Uterus (tissue), 4 donors: Measurements from ENCODE around the gene MRGPRG. TPM values are rescaled to one million over a fixed set of nuclear protein-coding genes. Genes with fewer than 3 reads are reported as not detected.

Source experiments
- DNase-seq, 2 donors: peaks; one replicate each; pipeline ENCODE4 v3.0.0-alpha.2; 2019 to 2020
- H3K27ac ChIP-seq, 2 donors: fragments of 200-600 bp; sonication (generic); 1 replicate in 1 of 2; 2 replicates in 1 of 2; pipeline ENCODE4 v1.5.1; 2016 to 2018
- H3K27me3 ChIP-seq, 2 donors: fragments of 200-600 bp; sonication (generic); one replicate each; pipeline ENCODE4 v1.5.1; 2018 to 2019; ENCODE audit warnings: control low read depth in 1 of 2
- H3K36me3 ChIP-seq, 2 donors: fragments of 200-600 bp; sonication (generic); one replicate each; pipeline ENCODE4 v1.5.1; 2019; ENCODE audit warnings: control low read depth in 1 of 2
- H3K4me1 ChIP-seq, 2 donors: fragments of 200-600 bp; sonication (generic); one replicate each; pipeline ENCODE4 v1.5.1; 2018 to 2019; ENCODE audit warnings: control low read depth in 1 of 2
- H3K4me3 ChIP-seq, 2 donors: fragments of 200-600 bp; sonication (generic); 1 replicate in 1 of 2; 2 replicates in 1 of 2; pipeline ENCODE4 v1.5.1; 2018 to 2019; ENCODE audit warnings: mild to moderate bottlenecking in 1 of 2
- H3K9me3 ChIP-seq, 2 donors: fragments of 200-600 bp; sonication (generic); one replicate each; pipeline ENCODE4 v1.5.1; 2019; ENCODE audit warnings: control low read depth in 1 of 2
- CTCF ChIP-seq, 4 experiments: fragments of 200-600 bp in 2 of 4; fragments of 450-650 bp in 2 of 4; sonication (generic) in 2 of 4; IDR thresholded peaks; one replicate each; pipeline ENCODE4 v1.5.1; 2016 to 2019; ENCODE audit warnings: antibody characterized with exemption in 4 of 4, mild to moderate bottlenecking in 2 of 4, moderate library complexity in 1 of 4
- POLR2A ChIP-seq, 2 donors: fragments of 450-650 bp; IDR thresholded peaks; one replicate each; pipeline ENCODE4 v1.6.1; 2016; ENCODE audit warnings: antibody characterized with exemption in 2 of 2, mild to moderate bottlenecking in 1 of 2, moderate library complexity in 1 of 2
- intact Hi-C: fragments of 100-400 bp; cut with DNase I; formaldehyde crosslinking; loops from one replicate; pipeline ENCODE4 v1.15.1; 2023; ENCODE audit warnings: low total_unique reads
- total RNA-seq, 4 donors: library from RNA; depleted of rRNA in 3 of 4; stranded (reverse); fragments of >200 nt in 3 of 4; gene quantifications; one replicate each; pipeline versions ENCODE4 v1.1.0 to v1.2.4, GENCODE V29; 2014 to 2023
- donor health status: DM: yes; HTN: yes; CAD: no.

The MRGPRG gene
- total RNA-seq, 4 donors from 2014 or later: not detected

GRCh38 chr11:3180869-3181268, 37.7 kb downstream of the MRGPRG start:
- intact Hi-C loops: no loop called here
- H3K36me3 ChIP-seq: no peaks in the 10 kb centered on the region
- DNase-seq: no peak
- no peak overlapping the region for H3K27ac ChIP-seq
- H3K9me3 ChIP-seq: no peaks in the 10 kb centered on the region
- H3K4me1 ChIP-seq: no peaks in the 10 kb centered on the region
- H3K4me3 ChIP-seq: no peak overlapping the region
- H3K27me3 ChIP-seq: no peaks in the 10 kb centered on the region
- TF ChIP-seq CTCF (IDR thresholded peaks at IDR 0.05) (no peak), POLR2A (IDR thresholded peaks at IDR 0.05) (no peak)

DNA sequence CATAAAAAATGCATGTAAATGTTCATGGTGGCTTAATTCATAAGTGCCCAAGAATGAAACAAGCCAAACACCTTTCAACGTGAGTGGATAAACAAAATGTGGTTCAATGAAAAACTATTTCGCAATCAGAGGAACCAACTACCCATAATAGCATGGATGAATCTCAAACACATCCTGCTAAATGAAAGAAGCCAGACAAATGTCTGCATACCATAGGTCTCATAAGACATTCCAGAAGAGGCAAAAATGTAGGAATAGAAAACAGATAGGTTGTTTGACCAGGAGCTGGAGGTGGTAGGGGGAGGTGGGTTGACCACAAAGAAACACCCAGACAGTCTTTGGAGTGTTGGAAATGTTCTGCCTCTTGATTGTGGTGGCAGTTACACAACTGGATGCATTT, 40.3 kb downstream of the MRGPRG start:
- no peak overlapping the region for H3K4me3 ChIP-seq
- no peaks in the 10 kb centered on the region for H3K9me3 ChIP-seq
- H3K4me1 ChIP-seq: no peaks in the 10 kb centered on the region
- no peak for DNase-seq
- no peak overlapping the region for H3K27ac ChIP-seq
- intact Hi-C loops: no loop called here
- H3K27me3 ChIP-seq: no peaks in the 10 kb centered on the region
- H3K36me3 ChIP-seq: no peaks in the 10 kb centered on the region
- TF ChIP-seq CTCF (IDR thresholded peaks at IDR 0.05): no peak
- no peak for TF ChIP-seq POLR2A (IDR thresholded peaks at IDR 0.05)

GRCh38 chr11:3177931-3178330, 40.7 kb downstream of the MRGPRG start:
- Histone ChIP-seq H3K27ac (no peak overlapping the region), H3K9me3 (no peaks in the 10 kb centered on the region), H3K4me3 (no peak overlapping the region), H3K27me3 (no peaks in the 10 kb centered on the region), H3K36me3 (no peaks in the 10 kb centered on the region), H3K4me1 (no peaks in the 10 kb centered on the region)
- TF ChIP-seq POLR2A (IDR thresholded peaks at IDR 0.05) (no peak), CTCF (IDR thresholded peaks at IDR 0.05) (no peak)
- no peak for DNase-seq
- intact Hi-C loops: no loop called here

GRCh38 chr11:3176487-3176886, 42.1 kb downstream of the MRGPRG start:
- Histone ChIP-seq H3K9me3 (no peaks in the 10 kb centered on the region), H3K4me3 (no peak overlapping the region), H3K36me3 (no peaks in the 10 kb centered on the region), H3K27me3 (no peaks in the 10 kb centered on the region), H3K4me1 (no peaks in the 10 kb centered on the region), H3K27ac (no peak overlapping the region)
- no peak for DNase-seq
- TF ChIP-seq CTCF (IDR thresholded peaks at IDR 0.05) (no peak), POLR2A (IDR thresholded peaks at IDR 0.05) (no peak)
- intact Hi-C loops: no loop called here

DNA sequence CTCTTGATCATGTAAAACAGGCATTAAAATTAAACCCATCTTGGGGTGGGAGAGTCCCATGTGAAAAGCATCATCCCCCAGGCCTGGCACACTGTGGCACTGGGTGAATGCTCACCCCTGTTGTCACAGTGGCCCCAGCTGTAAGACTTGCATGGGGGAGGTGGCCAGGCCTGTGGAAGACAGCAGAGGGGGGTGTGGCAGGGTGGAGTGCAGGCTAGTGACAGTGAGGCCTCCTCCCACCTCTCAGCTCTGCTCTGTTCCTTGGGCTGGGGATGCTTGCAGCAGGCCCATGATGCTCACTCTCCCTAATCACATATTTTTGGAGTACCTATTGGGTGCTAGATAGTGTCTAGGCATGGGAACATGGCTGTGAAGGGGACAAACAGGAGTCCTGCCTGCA, 43.4 kb downstream of the MRGPRG start:
- Histone ChIP-seq H3K27ac (no peak overlapping the region), H3K4me3 (no peak overlapping the region), H3K9me3 (no peaks in the 10 kb centered on the region), H3K27me3 (no peaks in the 10 kb centered on the region), H3K36me3 (no peaks in the 10 kb centered on the region), H3K4me1 (no peaks in the 10 kb centered on the region)
- TF ChIP-seq CTCF (IDR thresholded peaks at IDR 0.05): no peak
- TF ChIP-seq POLR2A (IDR thresholded peaks at IDR 0.05): no peak
- no peak for DNase-seq
- intact Hi-C loops: no loop called here
